T-helper 2 cell treated with Interferon-gamma antibody and Interleukin-4, amounts not matched to agents 100 ng/mL and 5 ng/mL, for 36 hours (primary cell): ENCODE measurements around the gene FETUB. TPM values are rescaled to one million over a fixed set of nuclear protein-coding genes. Genes with fewer than 3 reads are reported as not detected.

Experiments
- intact Hi-C: fragments of 100-400 bp; cut with micrococcal nuclease; formaldehyde crosslinking; loops from one replicate; pipeline ENCODE4 v1.15.1; 2023
- total RNA-seq: library from RNA; stranded (reverse); gene quantifications from 2 replicates; pipeline ENCODE4 v1.2.3, GENCODE V29; 2022

FETUB gene
- not detected in 2 replicates for total RNA-seq

- intact Hi-C loops, result no loop called here
These were observed at the start of gene FETUB for GRCh38 chr3:186639778-186640472. TSS of gene FETUB (plus strand) at chr3:186640399. CDS start at chr3:186640461, 62 bp downstream.

- intact Hi-C loops, result no loop called here
These were observed 49.5 kb upstream of the FETUB start for GRCh38 chr3:186590580-186591295.

- intact Hi-C loops, result no loop called here
These were observed 47.5 kb upstream of the FETUB start for GRCh38 chr3:186592682-186593081.

GRCh38 chr3:186593862-186594261, 46.3 kb upstream of the FETUB start:
- intact Hi-C loops, result no loop called here

- intact Hi-C loops, result no loop called here
These were observed 45.5 kb upstream of the FETUB start for GRCh38 chr3:186594591-186595113.

GRCh38 chr3:186596568-186597287, 43.5 kb upstream of the FETUB start:
- intact Hi-C loops, result no loop called here

- intact Hi-C loops, result no loop called here
These were observed 42.0 kb upstream of the FETUB start for GRCh38 chr3:186598108-186598784.

GRCh38 chr3:186598794-186599141, 41.4 kb upstream of the FETUB start:
- intact Hi-C loops, result no loop called here

GRCh38 chr3:186599142-186599784, 40.9 kb upstream of the FETUB start:
- intact Hi-C loops, result no loop called here

GRCh38 chr3:186599785-186600166, 40.4 kb upstream of the FETUB start:
- intact Hi-C loops, result no loop called here

- intact Hi-C loops, result no loop called here
These were observed 39.3 kb upstream of the FETUB start for GRCh38 chr3:186600896-186601295.

GRCh38 chr3:186603159-186603558, 37.0 kb upstream of the FETUB start:
- intact Hi-C loops, result no loop called here

- intact Hi-C loops, result no loop called here
These were observed 35.1 kb upstream of the FETUB start for GRCh38 chr3:186605078-186605477.

GRCh38 chr3:186605561-186606545, 34.3 kb upstream of the FETUB start:
- intact Hi-C loops, result no loop called here

GRCh38 chr3:186608624-186609215, 31.5 kb upstream of the FETUB start:
- intact Hi-C loops, result no loop called here

- intact Hi-C loops, result no loop called here
These were observed 30.8 kb upstream of the FETUB start for GRCh38 chr3:186609247-186609868.

- intact Hi-C loops, result loop anchor here (10.0 kb wide), 2 partner anchors 357 to 553 kb away; no protein-coding TSS in a partner anchor
These were observed 28.1 kb upstream of the FETUB start for GRCh38 chr3:186612065-186612464.

GRCh38 chr3:186612721-186613636, 27.2 kb upstream of the FETUB start, which contains the start of gene AHSG:
TSS of gene AHSG (plus strand) at chr3:186613060. CDS start at chr3:186613142, 82 bp downstream.
- intact Hi-C loops, result loop anchor here (10.0 kb wide), 2 partner anchors 358 to 552 kb away; no protein-coding TSS in a partner anchor
